Activated CD4-positive, CD25-positive, alpha-beta regulatory T cell (primary cell): Measurements from ENCODE around the gene JUP.

Experiments used
- DNase-seq, 4 experiments: peaks; one replicate each; lab custom pipeline; 2025; lab: John Stamatoyannopoulos, UW

The JUP gene

GRCh38 chr17:41810659-41811548 lies 24.4 kb upstream of the JUP start:
- peak in 1 of 4 experiments; percentile 10 for DNase-seq

GRCh38 chr17:41806685-41807445 lies 20.4 kb upstream of the JUP start:
- DNase-seq: no peak

GRCh38 chr17:41803049-41804020 lies 16.8 kb upstream of the JUP start:
- DNase-seq: no peak

- peak; percentile 53 to 69 (median 64) for DNase-seq
These were observed 15.1 kb upstream of the JUP start for GRCh38 chr17:41801374-41802271.

GRCh38 chr17:41800601-41801373 lies 14.3 kb upstream of the JUP start:
- no peak for DNase-seq

GRCh38 chr17:41799366-41799765 lies 12.9 kb upstream of the JUP start:
- DNase-seq: no peak

- DNase-seq: no peak
These were observed 10.9 kb upstream of the JUP start for GRCh38 chr17:41797377-41797776.

GRCh38 chr17:41796121-41796895 lies 9.8 kb upstream of the JUP start:
- no peak for DNase-seq

GRCh38 chr17:41794540-41794975 lies 8.0 kb upstream of the JUP start:
- no peak for DNase-seq

GRCh38 chr17:41793784-41794539 lies 7.5 kb upstream of the JUP start:
- no peak for DNase-seq

GRCh38 chr17:41792845-41793783 lies 6.6 kb upstream of the JUP start:
- no peak for DNase-seq

GRCh38 chr17:41787021-41787418 lies 509 bp upstream of the JUP start:
- no peak for DNase-seq

GRCh38 chr17:41785859-41786226 lies 668 bp downstream of the JUP start:
- no peak for DNase-seq

GRCh38 chr17:41785091-41785858 lies 1.2 kb downstream of the JUP start:
- DNase-seq: no peak

- no peak for DNase-seq
These were observed 2.2 kb downstream of the JUP start for GRCh38 chr17:41784207-41784744.

GRCh38 chr17:41782142-41782541 lies 4.4 kb downstream of the JUP start:
- DNase-seq: no peak
